ENCODE results near the gene FBXW12. TPM values are rescaled to one million over a fixed set of nuclear protein-coding genes. Genes with fewer than 3 reads are reported as not detected.
"Not testable (repeated sequence)": the region's sequence is repeated elsewhere in the genome, so short reads cannot be mapped to it uniquely, and the experiment has no call there.

Gene FBXW12
- total RNA-seq, 4 donors from 2014 or later = not detected

- Histone ChIP-seq H3K36me3 (peaks cover 0 to 13% (median 0%) of the 10 kb centered on the region in 3 donors), H3K4me1 (peaks cover 13 to 50% (median 21%) of the 10 kb centered on the region in 3 donors), H3K9me3 (no peaks in the 10 kb centered on the region), H3K27ac (peak overlapping the region in 3 of 4 donors; percentile 0 to 86 (median 81)), H3K4me3 (no peak overlapping the region), H3K27me3 (no peaks in the 10 kb centered on the region)
- intact Hi-C loops (cut with DNase I) = loop anchor here (2.0 kb wide), 1 partner anchor 38 kb away; no protein-coding TSS in a partner anchor
- 53 to 65% methylated on average over 4 to 7 of the region's 11 CpGs for WGBS, 2 donors
- DNase-seq = no peak
- TF ChIP-seq POLR2A (IDR thresholded peaks at IDR 0.05) (no peak), CTCF (IDR thresholded peaks at IDR 0.05) (no peak)
Measured at GRCh38 chr3:48398701-48399386, 26.8 kb downstream of the FBXW12 start.

DNA sequence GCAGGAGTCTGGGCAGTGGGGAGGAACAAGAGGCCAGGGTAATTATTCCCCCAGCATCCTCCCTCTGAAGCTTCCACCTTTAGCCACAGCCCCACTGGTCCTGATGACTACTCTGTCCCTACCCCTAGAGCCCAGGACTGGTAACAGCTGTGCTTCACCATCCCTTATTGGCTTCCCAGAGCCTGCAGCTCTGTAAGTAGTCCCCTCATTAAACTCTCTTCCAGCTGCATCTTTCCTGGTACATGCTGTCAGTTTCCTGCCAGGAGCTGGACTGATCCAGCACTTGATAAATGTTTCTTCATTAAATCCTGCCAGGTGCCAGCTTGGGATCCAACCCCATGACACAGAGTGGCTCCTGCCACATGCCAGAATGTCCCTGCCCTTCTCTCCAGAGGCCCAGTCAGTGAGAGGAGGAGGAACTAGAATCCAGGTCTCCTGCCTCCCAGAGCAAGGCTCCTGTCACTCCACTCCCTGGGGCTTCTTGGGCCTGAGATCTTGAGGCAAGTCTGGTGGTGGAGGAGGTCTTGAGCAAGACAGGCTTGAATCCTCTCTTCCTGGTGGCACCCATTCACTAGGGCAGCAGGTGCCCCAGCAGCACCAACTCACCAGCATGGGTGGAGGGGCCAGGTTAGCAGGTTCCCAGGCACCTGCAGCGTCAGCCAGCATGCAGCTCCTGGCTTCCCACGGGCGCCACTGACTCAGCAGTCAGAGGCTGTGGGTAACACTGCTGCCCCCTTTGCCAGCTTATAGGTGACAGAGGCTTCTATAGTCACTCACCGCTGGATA, 27.6 kb downstream of the FBXW12 start:
- 20 to 69% methylated on average over 3 to 4 of the region's 4 CpGs for WGBS, 2 donors
- Histone ChIP-seq H3K9me3 (no peaks in the 10 kb centered on the region), H3K4me3 (no peak overlapping the region), H3K27me3 (no peaks in the 10 kb centered on the region), H3K4me1 (peaks cover 13 to 57% (median 21%) of the 10 kb centered on the region in 3 donors), H3K36me3 (peaks cover 0 to 20% (median 0%) of the 10 kb centered on the region in 3 donors), H3K27ac (peak overlapping the region in 3 of 4 donors; percentile 0 to 86 (median 81))
- no peak for DNase-seq
- TF ChIP-seq CTCF (IDR thresholded peaks at IDR 0.05) = no peak
- TF ChIP-seq POLR2A (IDR thresholded peaks at IDR 0.05) = no peak
- intact Hi-C loops (cut with DNase I) = loop anchor here (2.0 kb wide), 1 partner anchor 37 kb away; no protein-coding TSS in a partner anchor

DNA sequence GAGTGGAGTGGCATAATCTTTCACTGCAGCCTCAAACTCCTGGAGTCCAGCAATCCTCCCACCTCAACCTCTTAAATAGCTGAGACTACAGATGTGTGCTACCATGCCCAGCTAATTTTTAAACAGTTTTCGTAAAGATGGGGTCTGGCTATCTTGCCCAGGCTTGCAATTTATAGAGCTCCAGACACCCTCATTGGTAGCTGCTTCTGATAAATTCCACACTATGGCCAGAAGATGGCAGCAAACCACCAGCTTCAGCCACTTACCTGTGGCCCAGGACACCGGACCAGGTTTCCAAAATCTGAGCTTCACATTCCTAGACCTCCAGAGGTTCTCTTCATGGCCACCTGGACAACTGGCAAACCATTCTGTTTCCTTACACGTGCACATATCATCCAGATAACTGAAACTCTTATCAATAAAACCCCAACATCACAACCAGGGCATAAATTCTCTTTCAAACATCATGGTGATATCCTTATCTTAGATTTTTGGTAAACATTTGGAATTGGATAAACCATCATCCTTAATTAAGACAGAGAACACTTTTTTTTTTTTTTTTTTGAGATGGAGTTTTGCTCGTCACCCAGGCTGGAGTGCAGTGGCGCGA, 28.9 kb downstream of the FBXW12 start:
- intact Hi-C loops (cut with DNase I) = no loop called here
- Histone ChIP-seq H3K9me3 (no peaks in the 10 kb centered on the region), H3K4me1 (peaks cover 17 to 71% (median 29%) of the 10 kb centered on the region in 3 donors), H3K27me3 (no peaks in the 10 kb centered on the region), H3K36me3 (peaks cover 0 to 34% (median 6%) of the 10 kb centered on the region in 3 donors), H3K27ac (peak overlapping the region; percentile 71 to 86 (median 84)), H3K4me3 (no peak overlapping the region)
- TF ChIP-seq CTCF (IDR thresholded peaks at IDR 0.05) (peak; percentile 77 to 93 (median 89)), POLR2A (IDR thresholded peaks at IDR 0.05) (no peak)
- 55 to 58% methylated on average over 6 of the region's 6 CpGs for WGBS, 2 donors
- DNase-seq = no peak

- H3K27me3 ChIP-seq; H3K4me3 ChIP-seq; DNase-seq; intact Hi-C loops (cut with DNase I); H3K9me3 ChIP-seq: not testable (repeated sequence)
- WGBS, 2 donors = 83 to 91% methylated on average over 5 to 12 of the region's 12 CpGs
- H3K27ac ChIP-seq = peak overlapping the region; percentile 71 to 86 (median 84)
- peaks cover 18 to 76% (median 29%) of the 10 kb centered on the region in 3 donors for H3K4me1 ChIP-seq
- peaks cover 4 to 39% (median 9%) of the 10 kb centered on the region in 3 donors for H3K36me3 ChIP-seq
Measured at GRCh38 chr3:48401434-48401901, 29.4 kb downstream of the FBXW12 start.

- WGBS, 2 donors = 0 to 33% methylated on average over 1 to 2 of the region's 8 CpGs
- DNase-seq = no peak
- Histone ChIP-seq H3K4me1 (peaks cover 18 to 84% (median 29%) of the 10 kb centered on the region in 3 donors), H3K4me3 (no peak overlapping the region), H3K36me3 (peaks cover 4 to 48% (median 9%) of the 10 kb centered on the region in 3 donors), H3K27me3 (no peaks in the 10 kb centered on the region), H3K27ac (peak overlapping the region; percentile 71 to 86 (median 84)), H3K9me3 (no peaks in the 10 kb centered on the region)
- intact Hi-C loops (cut with DNase I) = no loop called here
- TF ChIP-seq POLR2A (IDR thresholded peaks at IDR 0.05) (no peak), CTCF (IDR thresholded peaks at IDR 0.05) (no peak)
Measured at GRCh38 chr3:48402281-48402732, 30.3 kb downstream of the FBXW12 start.
